ENCODE results near the gene MYO7B.
A peak's percentile ranks its signal among the peaks of the same experiment; 100 is the strongest.

DNA sequence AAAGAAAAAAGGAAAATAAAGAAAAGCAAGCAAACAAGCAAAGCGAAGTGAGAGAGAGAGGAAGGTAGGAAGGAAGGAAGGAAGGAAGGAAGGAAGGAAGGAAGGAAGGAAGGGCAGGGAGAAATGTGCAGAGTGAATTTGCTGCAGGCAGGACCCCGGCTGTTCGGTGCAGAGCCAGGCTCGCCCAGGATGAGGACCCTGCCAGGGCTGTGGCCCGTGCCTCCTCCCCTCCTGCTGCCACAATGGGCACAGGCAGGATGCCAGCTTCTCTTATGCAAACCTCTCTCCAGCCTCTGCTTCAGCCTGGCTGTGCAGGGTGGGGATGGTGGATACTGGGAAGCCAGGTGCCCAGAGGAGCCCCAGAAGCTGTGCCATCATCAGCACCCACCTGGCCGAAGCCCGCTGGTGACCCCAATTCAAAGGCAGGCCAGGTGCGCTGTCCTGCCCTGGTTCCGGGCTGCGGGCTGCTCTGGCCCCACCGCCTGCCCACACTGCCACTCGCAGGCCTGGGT is 113.7 kb downstream of the MYO7B start:
- TF ChIP-seq POLR2AphosphoS5 (IDR thresholded peaks at IDR 0.05; ENCODE audit: borderline replicate concordance, low read depth, low read length), result peak; percentile 39; the same call in 1 of the 2 replicates
- no peak for TF ChIP-seq EZH2 (IDR thresholded peaks at IDR 0.05)

Measured in SK-N-MC (cell line).